Measurements from ENCODE around the gene HHAT. TPM values are rescaled to one million over a fixed set of nuclear protein-coding genes. Genes with fewer than 3 reads are reported as not detected.

The HHAT gene
- total RNA-seq, 2 donors from 2014 or later, result 16.3 to 19.0 TPM

DNA sequence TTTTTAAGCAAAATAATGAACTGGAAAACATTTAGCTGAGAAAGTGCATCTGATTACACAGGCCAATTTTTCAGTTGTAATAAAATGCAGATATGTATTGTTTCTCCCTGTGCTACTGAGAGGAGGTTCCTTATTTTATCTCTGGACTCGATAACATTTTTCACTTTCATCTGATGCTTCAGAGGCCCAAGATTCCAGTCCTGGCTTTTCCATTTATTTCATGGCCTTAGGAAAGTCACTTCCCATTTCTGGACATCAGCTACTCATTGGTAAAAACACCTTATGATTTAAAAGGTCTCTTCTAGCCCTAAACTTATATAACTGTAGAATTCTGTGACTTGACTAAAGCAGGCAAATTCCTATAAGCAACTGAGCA is 203.5 kb downstream of the HHAT start:
- no peak overlapping the region for H3K4me3 ChIP-seq
- no peak overlapping the region for H3K27ac ChIP-seq
- no peaks in the 10 kb centered on the region for H3K9me3 ChIP-seq
- no peaks in the 10 kb centered on the region for H3K36me3 ChIP-seq
- H3K27me3 ChIP-seq (replicated peaks; ENCODE audit: insufficient read depth), result no peaks in the 10 kb centered on the region
- 68% methylated on average over 1 of the region's 1 CpG for WGBS
- DNase-seq (ENCODE audit: low spot score), result no peak
- intact Hi-C loops (cut with DNase I), result no loop called here
- TF ChIP-seq, protein P1, sequence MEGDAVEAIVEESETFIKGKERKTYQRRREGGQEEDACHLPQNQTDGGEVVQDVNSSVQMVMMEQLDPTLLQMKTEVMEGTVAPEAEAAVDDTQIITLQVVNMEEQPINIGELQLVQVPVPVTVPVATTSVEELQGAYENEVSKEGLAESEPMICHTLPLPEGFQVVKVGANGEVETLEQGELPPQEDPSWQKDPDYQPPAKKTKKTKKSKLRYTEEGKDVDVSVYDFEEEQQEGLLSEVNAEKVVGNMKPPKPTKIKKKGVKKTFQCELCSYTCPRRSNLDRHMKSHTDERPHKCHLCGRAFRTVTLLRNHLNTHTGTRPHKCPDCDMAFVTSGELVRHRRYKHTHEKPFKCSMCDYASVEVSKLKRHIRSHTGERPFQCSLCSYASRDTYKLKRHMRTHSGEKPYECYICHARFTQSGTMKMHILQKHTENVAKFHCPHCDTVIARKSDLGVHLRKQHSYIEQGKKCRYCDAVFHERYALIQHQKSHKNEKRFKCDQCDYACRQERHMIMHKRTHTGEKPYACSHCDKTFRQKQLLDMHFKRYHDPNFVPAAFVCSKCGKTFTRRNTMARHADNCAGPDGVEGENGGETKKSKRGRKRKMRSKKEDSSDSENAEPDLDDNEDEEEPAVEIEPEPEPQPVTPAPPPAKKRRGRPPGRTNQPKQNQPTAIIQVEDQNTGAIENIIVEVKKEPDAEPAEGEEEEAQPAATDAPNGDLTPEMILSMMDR (IDR thresholded peaks at IDR 0.05), result no peak
- TF ChIP-seq POLR2AphosphoS5 (IDR thresholded peaks at IDR 0.05) (no peak), POLR2A (IDR thresholded peaks at IDR 0.05) (no peak)
- H3K4me1 ChIP-seq (replicated peaks), result peaks cover 2% of the 10 kb centered on the region

DNA sequence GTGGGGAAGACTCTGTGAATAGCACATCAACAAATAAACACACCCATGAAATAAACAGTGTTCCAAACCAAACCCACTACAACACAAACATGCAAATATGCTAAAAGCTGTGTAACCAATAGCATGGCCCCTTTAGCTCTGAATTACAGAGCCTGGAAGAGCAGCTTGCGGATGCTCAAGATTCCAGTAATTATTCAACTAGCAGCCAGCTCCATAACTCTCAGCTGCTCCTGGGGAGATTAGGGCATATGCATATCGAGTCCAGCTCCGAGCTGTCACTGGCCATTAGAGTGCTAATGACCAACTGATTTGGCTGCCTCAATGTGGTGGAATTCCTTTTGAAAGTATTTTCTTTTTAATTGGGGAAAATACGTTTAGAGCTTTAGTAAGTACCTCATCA is 207.1 kb downstream of the HHAT start:
- H3K27ac ChIP-seq, result no peak overlapping the region
- no peak for DNase-seq (ENCODE audit: low spot score)
- no peaks in the 10 kb centered on the region for H3K9me3 ChIP-seq
- H3K27me3 ChIP-seq (replicated peaks; ENCODE audit: insufficient read depth), result no peaks in the 10 kb centered on the region
- H3K4me1 ChIP-seq (replicated peaks), result peaks cover 2% of the 10 kb centered on the region
- H3K36me3 ChIP-seq, result no peaks in the 10 kb centered on the region
- intact Hi-C loops (cut with DNase I), result no loop called here
- TF ChIP-seq, protein P1 (IDR thresholded peaks at IDR 0.05), result no peak
- TF ChIP-seq POLR2AphosphoS5 (IDR thresholded peaks at IDR 0.05), result no peak
- TF ChIP-seq POLR2A (IDR thresholded peaks at IDR 0.05), result no peak
- H3K4me3 ChIP-seq, result no peak overlapping the region
- 40% methylated on average over 4 of the region's 4 CpGs for WGBS

GRCh38 chr1:210536254-210536961 is 207.7 kb downstream of the HHAT start:
- intact Hi-C loops (cut with DNase I), result no loop called here
- no peak for TF ChIP-seq POLR2A (IDR thresholded peaks at IDR 0.05)
- TF ChIP-seq POLR2AphosphoS5 (IDR thresholded peaks at IDR 0.05), result peak; percentile 61
- TF ChIP-seq, protein P1 (IDR thresholded peaks at IDR 0.05), result no peak
- no peak overlapping the region for H3K4me3 ChIP-seq
- 20% methylated on average over 4 of the region's 4 CpGs for WGBS
- H3K36me3 ChIP-seq, result no peaks in the 10 kb centered on the region
- peak; percentile 33 for DNase-seq (ENCODE audit: low spot score)
- peaks cover 2% of the 10 kb centered on the region for H3K4me1 ChIP-seq (replicated peaks)
- no peaks in the 10 kb centered on the region for H3K27me3 ChIP-seq (replicated peaks; ENCODE audit: insufficient read depth)
- H3K9me3 ChIP-seq, result no peaks in the 10 kb centered on the region
- H3K27ac ChIP-seq, result no peak overlapping the region

DNA sequence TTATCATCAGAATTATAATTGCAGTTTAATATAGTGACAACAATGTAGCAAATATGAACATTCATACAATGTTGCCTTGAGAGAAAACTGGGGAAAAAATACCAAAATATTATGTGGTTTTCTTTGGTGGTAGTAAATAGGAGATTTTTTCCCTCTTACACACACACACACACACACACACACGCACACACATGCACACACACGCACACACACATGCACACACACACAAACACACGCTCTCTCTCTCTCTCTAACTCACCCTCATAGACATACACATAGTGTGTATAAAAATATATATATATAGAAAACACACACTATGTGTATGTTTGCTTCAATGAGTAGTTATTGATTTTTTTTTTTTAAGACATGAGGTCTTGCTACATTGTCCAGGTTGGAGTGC is 211.6 kb downstream of the HHAT start:
- Histone ChIP-seq H3K9me3 (no peaks in the 10 kb centered on the region), H3K36me3 (no peaks in the 10 kb centered on the region), H3K4me3 (no peak overlapping the region), H3K4me1 (replicated peaks) (peaks cover 2% of the 10 kb centered on the region), H3K27me3 (replicated peaks; ENCODE audit: insufficient read depth) (no peaks in the 10 kb centered on the region), H3K27ac (no peak overlapping the region)
- WGBS, result 61% methylated on average over 3 of the region's 3 CpGs
- intact Hi-C loops (cut with DNase I), result no loop called here
- no peak for DNase-seq (ENCODE audit: low spot score)
- TF ChIP-seq, protein P1 (IDR thresholded peaks at IDR 0.05), result no peak
- TF ChIP-seq POLR2A (IDR thresholded peaks at IDR 0.05) (no peak), POLR2AphosphoS5 (IDR thresholded peaks at IDR 0.05) (no peak)

DNA sequence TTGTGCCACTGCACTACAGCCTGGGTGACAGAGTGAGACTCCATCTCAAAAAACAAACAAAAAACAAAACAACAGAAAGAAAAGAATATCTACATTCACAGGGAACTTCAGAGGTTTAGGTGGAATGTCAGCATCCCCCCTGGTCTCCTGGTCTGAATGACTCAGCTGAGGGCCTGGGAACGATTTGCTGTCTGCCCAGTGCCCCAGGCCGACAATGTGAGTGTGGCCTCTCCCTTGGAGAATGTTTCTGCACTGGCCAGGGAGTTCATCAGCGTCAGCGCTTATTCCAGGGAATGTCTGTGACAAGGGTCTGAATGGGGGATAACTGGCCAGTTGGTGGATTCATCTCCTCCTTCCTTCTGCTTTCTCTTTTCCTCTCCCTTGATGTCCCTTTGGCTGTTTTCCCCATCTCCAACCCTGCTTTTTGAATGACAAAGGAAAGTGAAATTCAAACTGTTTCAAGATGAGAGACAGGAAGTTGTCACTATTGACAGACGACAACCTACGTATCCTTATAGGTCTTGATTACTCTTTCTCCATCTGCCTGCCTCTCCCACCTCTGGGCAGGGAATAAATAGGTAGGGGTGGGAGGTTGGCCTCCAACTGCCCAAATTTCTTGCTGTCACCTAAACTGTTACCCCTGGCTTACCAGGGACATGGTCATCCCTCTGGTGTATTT is 213.1 kb downstream of the HHAT start:
- Histone ChIP-seq H3K4me1 (replicated peaks) (peaks cover 2% of the 10 kb centered on the region), H3K27ac (no peak overlapping the region), H3K4me3 (no peak overlapping the region), H3K9me3 (no peaks in the 10 kb centered on the region), H3K27me3 (replicated peaks; ENCODE audit: insufficient read depth) (no peaks in the 10 kb centered on the region), H3K36me3 (no peaks in the 10 kb centered on the region)
- 74% methylated on average over 6 of the region's 6 CpGs for WGBS
- no peak for DNase-seq (ENCODE audit: low spot score)
- intact Hi-C loops (cut with DNase I), result no loop called here
- TF ChIP-seq, protein P1 (IDR thresholded peaks at IDR 0.05), result no peak
- TF ChIP-seq POLR2AphosphoS5 (IDR thresholded peaks at IDR 0.05) (no peak), POLR2A (IDR thresholded peaks at IDR 0.05) (no peak)
